Endothelial cell (in vitro differentiated cells): ENCODE results near the gene ZMIZ2. TPM values are rescaled to one million over a fixed set of nuclear protein-coding genes. Genes with fewer than 3 reads are reported as not detected.

ENCODE experiments used
- DNase-seq: peaks from one replicate; pipeline ENCODE4 v3.0.0; 2021; ENCODE audit warnings: low spot score
- H3K27ac Mint-ChIP-seq: one replicate; pipeline ENCODE4 v1.8.0; 2021; ENCODE audit warnings: mixed read lengths, inconsistent platforms; ENCODE audit not compliant: unreplicated experiment
- H3K27me3 Mint-ChIP-seq: one replicate; pipeline ENCODE4 v1.8.0; 2021; ENCODE audit warnings: mild to moderate bottlenecking, moderate library complexity, mixed read lengths, inconsistent platforms; ENCODE audit not compliant: unreplicated experiment
- H3K36me3 Mint-ChIP-seq: one replicate; pipeline ENCODE4 v1.8.0; 2021; ENCODE audit warnings: mild to moderate bottlenecking, low read depth, mixed read lengths, inconsistent platforms; ENCODE audit not compliant: unreplicated experiment
- H3K4me1 Mint-ChIP-seq: one replicate; pipeline ENCODE4 v1.8.0; 2021; ENCODE audit warnings: mild to moderate bottlenecking, mixed read lengths, inconsistent platforms; ENCODE audit not compliant: unreplicated experiment
- H3K4me3 Mint-ChIP-seq: one replicate; pipeline ENCODE4 v1.8.0; 2021; ENCODE audit warnings: mild to moderate bottlenecking, mixed read lengths, inconsistent platforms; ENCODE audit not compliant: unreplicated experiment
- H3K9me3 Mint-ChIP-seq: one replicate; pipeline ENCODE4 v1.8.0; 2021; ENCODE audit warnings: mixed read lengths, inconsistent platforms; ENCODE audit not compliant: unreplicated experiment
- total RNA-seq: library from RNA; stranded (reverse); fragmentation: NEBNext Ultra II Directional; extraction: Animal tissue kit (Norgen Biotek cat#: 25700); gene quantifications from one replicate; pipeline ENCODE4 v1.2.1, GENCODE V29; 2021; ENCODE audit not compliant: unreplicated experiment
- TF ChIP-seq, protein P1 (sequence below): fragments of 200-600 bp; sonication (generic); IDR thresholded peaks from one replicate; pipeline ENCODE4 v1.5.0; 2021; ENCODE audit warnings: antibody characterized with exemption; ENCODE audit not compliant: unreplicated experiment

Gene ZMIZ2
- total RNA-seq, 1 donor from 2014 or later, result 70.9 TPM

DNA sequence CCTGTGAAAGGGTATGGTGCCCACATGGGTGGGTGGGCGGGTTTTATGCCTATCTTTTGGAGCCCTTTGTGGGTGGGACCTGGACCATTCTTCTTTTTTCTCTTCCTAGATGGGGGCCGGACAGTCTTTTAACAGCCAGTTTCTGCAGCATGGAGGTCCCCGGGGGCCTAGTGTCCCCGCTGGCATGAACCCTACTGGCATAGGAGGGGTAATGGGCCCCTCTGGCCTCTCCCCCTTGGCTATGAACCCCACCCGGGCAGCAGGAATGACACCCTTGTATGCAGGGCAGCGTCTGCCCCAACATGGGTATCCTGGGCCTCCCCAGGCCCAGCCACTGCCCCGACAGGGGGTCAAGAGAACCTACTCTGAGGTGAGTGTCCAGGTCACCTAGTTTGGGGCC is 9.1 kb downstream of the ZMIZ2 start:
- Mint-ChIP-seq H3K9me3 (no peaks in the 10 kb centered on the region), H3K4me1 (no peaks in the 10 kb centered on the region), H3K4me3 (no peak overlapping the region), H3K27me3 (peaks cover 5% of the 10 kb centered on the region), H3K27ac (no peak overlapping the region), H3K36me3 (peaks cover 11% of the 10 kb centered on the region)
- DNase-seq, result no peak
- TF ChIP-seq, protein P1, sequence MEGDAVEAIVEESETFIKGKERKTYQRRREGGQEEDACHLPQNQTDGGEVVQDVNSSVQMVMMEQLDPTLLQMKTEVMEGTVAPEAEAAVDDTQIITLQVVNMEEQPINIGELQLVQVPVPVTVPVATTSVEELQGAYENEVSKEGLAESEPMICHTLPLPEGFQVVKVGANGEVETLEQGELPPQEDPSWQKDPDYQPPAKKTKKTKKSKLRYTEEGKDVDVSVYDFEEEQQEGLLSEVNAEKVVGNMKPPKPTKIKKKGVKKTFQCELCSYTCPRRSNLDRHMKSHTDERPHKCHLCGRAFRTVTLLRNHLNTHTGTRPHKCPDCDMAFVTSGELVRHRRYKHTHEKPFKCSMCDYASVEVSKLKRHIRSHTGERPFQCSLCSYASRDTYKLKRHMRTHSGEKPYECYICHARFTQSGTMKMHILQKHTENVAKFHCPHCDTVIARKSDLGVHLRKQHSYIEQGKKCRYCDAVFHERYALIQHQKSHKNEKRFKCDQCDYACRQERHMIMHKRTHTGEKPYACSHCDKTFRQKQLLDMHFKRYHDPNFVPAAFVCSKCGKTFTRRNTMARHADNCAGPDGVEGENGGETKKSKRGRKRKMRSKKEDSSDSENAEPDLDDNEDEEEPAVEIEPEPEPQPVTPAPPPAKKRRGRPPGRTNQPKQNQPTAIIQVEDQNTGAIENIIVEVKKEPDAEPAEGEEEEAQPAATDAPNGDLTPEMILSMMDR, result no peak

DNA sequence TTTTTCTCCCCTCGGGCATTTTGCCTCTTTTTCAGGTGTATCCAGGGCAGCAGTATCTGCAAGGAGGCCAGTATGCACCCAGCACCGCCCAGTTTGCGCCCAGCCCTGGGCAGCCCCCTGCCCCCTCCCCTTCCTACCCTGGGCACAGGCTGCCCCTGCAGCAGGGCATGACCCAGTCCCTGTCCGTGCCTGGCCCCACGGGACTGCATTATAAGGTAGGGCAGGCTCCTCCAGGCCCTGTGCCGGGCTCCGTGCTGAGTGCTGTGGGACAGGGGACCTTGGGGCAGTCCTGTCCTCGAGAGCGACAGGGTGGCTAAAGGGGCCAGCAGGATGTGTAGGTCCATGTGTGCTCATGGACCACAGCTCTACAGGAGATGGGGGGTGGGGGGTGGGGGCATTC is 10.6 kb downstream of the ZMIZ2 start:
- DNase-seq, result no peak
- Mint-ChIP-seq H3K27me3 (peaks cover 5% of the 10 kb centered on the region), H3K4me3 (no peak overlapping the region), H3K27ac (no peak overlapping the region), H3K36me3 (peaks cover 18% of the 10 kb centered on the region), H3K9me3 (no peaks in the 10 kb centered on the region), H3K4me1 (no peaks in the 10 kb centered on the region)
- TF ChIP-seq, protein P1, result no peak

DNA sequence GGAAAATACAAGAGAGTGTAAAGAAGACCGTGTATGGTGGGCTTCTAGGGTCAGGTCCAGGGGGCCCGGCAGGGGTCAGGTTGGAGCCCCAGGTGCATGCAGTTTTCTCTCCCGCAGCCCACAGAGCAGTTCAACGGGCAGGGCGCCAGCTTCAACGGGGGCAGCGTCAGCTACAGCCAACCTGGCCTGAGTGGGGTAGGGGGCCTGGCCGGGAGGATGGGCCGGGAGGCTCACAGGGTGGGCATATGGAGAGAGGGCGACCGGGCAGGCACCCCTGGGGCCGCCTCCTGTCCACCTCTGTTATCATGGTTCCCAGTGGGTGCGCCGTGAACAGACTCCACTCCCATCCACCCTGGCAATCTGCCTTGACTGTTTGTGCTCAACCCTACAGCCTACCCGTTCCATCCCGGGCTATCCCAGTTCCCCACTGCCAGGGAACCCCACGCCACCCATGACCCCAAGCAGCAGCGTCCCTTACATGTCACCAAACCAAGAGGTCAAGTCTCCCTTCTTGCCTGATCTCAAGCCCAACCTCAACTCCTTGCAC is 11.5 kb downstream of the ZMIZ2 start:
- H3K36me3 Mint-ChIP-seq, result peaks cover 22% of the 10 kb centered on the region
- H3K9me3 Mint-ChIP-seq, result no peaks in the 10 kb centered on the region
- H3K27me3 Mint-ChIP-seq, result peaks cover 3% of the 10 kb centered on the region
- H3K27ac Mint-ChIP-seq, result no peak overlapping the region
- no peak for DNase-seq
- TF ChIP-seq, protein P1, result no peak
- H3K4me1 Mint-ChIP-seq, result no peaks in the 10 kb centered on the region
- peak overlapping the region; percentile 7 for H3K4me3 Mint-ChIP-seq

DNA sequence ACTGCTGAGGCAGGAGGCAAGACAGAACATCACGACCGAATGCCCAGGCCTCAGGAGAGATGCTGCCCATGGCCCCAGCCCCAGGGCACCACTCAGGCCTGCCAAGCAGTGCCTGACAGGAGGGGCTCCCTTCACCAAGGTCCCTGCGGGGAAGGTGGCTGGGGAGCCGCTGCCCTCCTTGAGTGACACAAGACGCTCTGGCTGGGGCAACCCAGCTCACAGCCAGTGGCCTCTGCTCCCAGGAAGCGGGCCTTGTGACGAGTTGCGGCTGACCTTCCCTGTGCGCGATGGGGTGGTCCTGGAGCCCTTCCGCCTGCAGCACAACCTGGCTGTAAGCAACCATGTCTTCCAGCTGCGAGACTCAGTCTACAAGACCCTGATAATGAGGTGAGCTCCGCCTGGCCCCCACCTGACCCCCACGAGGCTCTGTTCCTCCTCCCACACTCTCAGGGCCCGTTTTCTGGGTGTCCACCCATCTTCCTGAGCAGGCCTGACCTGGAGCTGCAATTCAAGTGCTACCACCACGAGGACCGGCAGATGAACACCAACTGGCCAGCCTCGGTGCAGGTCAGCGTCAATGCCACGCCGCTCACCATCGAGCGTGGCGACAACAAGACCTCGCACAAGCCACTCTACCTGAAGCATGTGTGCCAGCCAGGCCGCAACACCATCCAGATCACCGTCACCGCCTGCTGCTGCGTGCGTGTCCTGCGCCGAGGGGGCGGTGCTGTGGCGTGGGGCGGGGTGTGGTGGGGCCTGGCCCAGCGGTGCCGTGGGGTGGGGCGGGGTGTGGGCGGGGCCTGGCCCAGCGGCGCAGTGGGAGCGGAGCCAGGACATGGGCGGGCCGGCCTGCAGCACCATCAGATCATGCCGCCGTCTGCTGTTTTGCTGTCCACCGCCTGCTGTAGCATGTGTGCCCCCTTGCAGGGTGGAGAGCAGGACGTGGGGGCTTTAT is 12.8 kb downstream of the ZMIZ2 start:
- DNase-seq, result no peak
- Mint-ChIP-seq H3K4me3 (peak overlapping the region; percentile 42), H3K9me3 (no peaks in the 10 kb centered on the region)

More for the DNA sequence above, 12.8 kb downstream of the ZMIZ2 start:
- peaks cover 1% of the 10 kb centered on the region for H3K27me3 Mint-ChIP-seq
- TF ChIP-seq, protein P1, result no peak
- H3K36me3 Mint-ChIP-seq, result peaks cover 22% of the 10 kb centered on the region
- H3K4me1 Mint-ChIP-seq, result no peaks in the 10 kb centered on the region
- H3K27ac Mint-ChIP-seq, result no peak overlapping the region
